GM23338 (cell line): ENCODE data around the gene THUMPD2. TPM values are rescaled to one million over a fixed set of nuclear protein-coding genes. Genes with fewer than 3 reads are reported as not detected.

Source experiments
- ATAC-seq: fragments of 200-7000 bp; cut with Tn5 transposase; 3 replicates; pipeline ENCODE4 v1.9.1; 2020
- DNase-seq: peaks from one replicate; pipeline ENCODE4 v3.0.0-alpha.2; 2015; ENCODE audit warnings: low spot score
- H2AFZ ChIP-seq: fragments of 200-600 bp; sonication (generic); 2 replicates; pipeline ENCODE4 v1.8.0; 2016; ENCODE audit warnings: antibody characterized with exemption, mild to moderate bottlenecking, moderate library complexity
- H3F3A ChIP-seq: fragments of 200-600 bp; sonication (generic); replicated peaks from 2 replicates; pipeline ENCODE4 v1.8.0; 2017; ENCODE audit warnings: antibody characterized with exemption, mixed run types, low read depth
- H3K27ac ChIP-seq: fragments of 200-600 bp; sonication (generic); 2 replicates; pipeline ENCODE4 v1.6.1; 2016; ENCODE audit warnings: low read depth
- H3K27me3 ChIP-seq: fragments of 200-600 bp; sonication (generic); 2 replicates; pipeline ENCODE4 v1.8.0; 2016; ENCODE audit warnings: mild to moderate bottlenecking, mixed run types, moderate library complexity; ENCODE audit not compliant: insufficient read depth
- H3K36me3 ChIP-seq: fragments of 200-600 bp; sonication (generic); 2 replicates; pipeline ENCODE4 v1.8.0; 2016; ENCODE audit warnings: mild to moderate bottlenecking; ENCODE audit not compliant: insufficient read depth
- H3K4me1 ChIP-seq: fragments of 200-600 bp; sonication (generic); 2 replicates; pipeline ENCODE4 v1.8.0; 2016; ENCODE audit warnings: mild to moderate bottlenecking, moderate library complexity; ENCODE audit not compliant: insufficient read depth
- H3K4me2 ChIP-seq: fragments of 200-600 bp; sonication (generic); 2 replicates; pipeline ENCODE4 v1.7.1; 2017; ENCODE audit warnings: mixed run types
- H3K4me3 ChIP-seq: fragments of 200-600 bp; sonication (generic); 2 replicates; pipeline ENCODE4 v1.6.1; 2016; ENCODE audit warnings: mixed run types
- H3K79me2 ChIP-seq: fragments of 200-600 bp; sonication (generic); replicated peaks from 2 replicates; pipeline ENCODE4 v1.8.0; 2017; ENCODE audit warnings: mild to moderate bottlenecking; ENCODE audit not compliant: insufficient read depth
- H3K9me2 ChIP-seq: fragments of 200-600 bp; sonication (generic); 2 replicates; pipeline ENCODE4 v1.8.0; 2017; ENCODE audit not compliant: insufficient read depth
- H4K20me1 ChIP-seq: fragments of 200-600 bp; sonication (generic); replicated peaks from 2 replicates; pipeline ENCODE4 v1.8.0; 2017; ENCODE audit warnings: mild to moderate bottlenecking; ENCODE audit not compliant: insufficient read depth
- H3K27ac Mint-ChIP-seq: 2 replicates; pipeline ENCODE4 v1.8.0; 2020; ENCODE audit warnings: inconsistent platforms, mild to moderate bottlenecking, moderate library complexity, mixed read lengths
- H3K27me3 Mint-ChIP-seq: 3 replicates; pipeline ENCODE4 v1.8.0; 2022; ENCODE audit warnings: low read depth, mild to moderate bottlenecking, moderate library complexity, mixed read lengths, inconsistent platforms; ENCODE audit not compliant: insufficient read depth, poor library complexity
- H3K36me3 Mint-ChIP-seq: 3 replicates; pipeline ENCODE4 v1.8.0; 2021; ENCODE audit warnings: low read depth, mild to moderate bottlenecking, inconsistent platforms, moderate library complexity, mixed read lengths
- H3K4me1 Mint-ChIP-seq: 3 replicates; pipeline ENCODE4 v1.8.0; 2020; ENCODE audit warnings: mild to moderate bottlenecking, inconsistent platforms, mixed read lengths
- H3K4me3 Mint-ChIP-seq: 3 replicates; pipeline ENCODE4 v1.8.0; 2021; ENCODE audit warnings: moderate library complexity, mild to moderate bottlenecking, inconsistent platforms, mixed read lengths
- H3K9me3 Mint-ChIP-seq: 3 replicates; pipeline ENCODE4 v1.8.0; 2020; ENCODE audit warnings: moderate library complexity, mild to moderate bottlenecking, inconsistent platforms, mixed read lengths
- CREB1 ChIP-seq: fragments of 250-450 bp; sonication (Bioruptor Pico); IDR thresholded peaks from 2 replicates; pipeline ENCODE4 v1.5.0; 2020; ENCODE audit warnings: low read depth, mild to moderate bottlenecking, moderate library complexity
- ETS1 ChIP-seq: IDR thresholded peaks from 2 replicates; pipeline ENCODE4 v1.6.1; 2016; ENCODE audit warnings: antibody characterized with exemption
- EZH2phosphoT487 ChIP-seq: fragments of 200-600 bp; sonication (generic); IDR thresholded peaks from one replicate; pipeline ENCODE4 v1.8.1; 2018; ENCODE audit warnings: antibody characterized with exemption; ENCODE audit not compliant: unreplicated experiment
- NANOG ChIP-seq: IDR thresholded peaks from 2 replicates; pipeline ENCODE4 v1.6.1; 2016; ENCODE audit warnings: antibody characterized with exemption, borderline replicate concordance
- POLR2AphosphoS5 ChIP-seq: IDR thresholded peaks from 2 replicates; pipeline ENCODE4 v1.6.1; 2016; ENCODE audit warnings: antibody characterized with exemption, low read depth
- REST ChIP-seq: IDR thresholded peaks from one replicate; pipeline ENCODE4 v1.6.1; 2018; ENCODE audit warnings: antibody characterized with exemption; ENCODE audit not compliant: unreplicated experiment
- STAT1 ChIP-seq: IDR thresholded peaks from one replicate; pipeline ENCODE4 v1.6.1; 2016; ENCODE audit warnings: antibody characterized with exemption; ENCODE audit not compliant: unreplicated experiment
- ZNF114 ChIP-seq: fragments of 250-450 bp; sonication (Bioruptor Pico); IDR thresholded peaks from 2 replicates; pipeline ENCODE4 v1.5.0; 2020; ENCODE audit warnings: mild to moderate bottlenecking, moderate library complexity
- ZNF331 ChIP-seq: fragments of 250-450 bp; sonication (Bioruptor Pico); IDR thresholded peaks from 2 replicates; pipeline ENCODE4 v1.5.0; 2020; ENCODE audit warnings: low read depth, mild to moderate bottlenecking, moderate library complexity
- ZNF462 ChIP-seq: fragments of 250-450 bp; sonication (Bioruptor Pico); IDR thresholded peaks from 2 replicates; pipeline ENCODE4 v1.5.0; 2020; ENCODE audit warnings: mild to moderate bottlenecking, moderate library complexity
- polyA plus RNA-seq: library from polyadenylated mRNA; unstranded; fragments of >200 nt; fragmentation: Nextera tagmentation; extraction: Ambion mirVana; gene quantifications from 2 replicates; pipeline ENCODE4 v1.2.1, GENCODE V29; 2016
- total RNA-seq: library from RNA; depleted of rRNA; stranded (reverse); fragments of >200 nt; shearing (Covaris generic); gene quantifications from 2 replicates; pipeline ENCODE4 v1.2.3, GENCODE V29; 2014

Gene THUMPD2
- total and polyA plus RNA-seq, 2 experiments from 2014 or later = 19.5 to 25.1 TPM

DNA sequence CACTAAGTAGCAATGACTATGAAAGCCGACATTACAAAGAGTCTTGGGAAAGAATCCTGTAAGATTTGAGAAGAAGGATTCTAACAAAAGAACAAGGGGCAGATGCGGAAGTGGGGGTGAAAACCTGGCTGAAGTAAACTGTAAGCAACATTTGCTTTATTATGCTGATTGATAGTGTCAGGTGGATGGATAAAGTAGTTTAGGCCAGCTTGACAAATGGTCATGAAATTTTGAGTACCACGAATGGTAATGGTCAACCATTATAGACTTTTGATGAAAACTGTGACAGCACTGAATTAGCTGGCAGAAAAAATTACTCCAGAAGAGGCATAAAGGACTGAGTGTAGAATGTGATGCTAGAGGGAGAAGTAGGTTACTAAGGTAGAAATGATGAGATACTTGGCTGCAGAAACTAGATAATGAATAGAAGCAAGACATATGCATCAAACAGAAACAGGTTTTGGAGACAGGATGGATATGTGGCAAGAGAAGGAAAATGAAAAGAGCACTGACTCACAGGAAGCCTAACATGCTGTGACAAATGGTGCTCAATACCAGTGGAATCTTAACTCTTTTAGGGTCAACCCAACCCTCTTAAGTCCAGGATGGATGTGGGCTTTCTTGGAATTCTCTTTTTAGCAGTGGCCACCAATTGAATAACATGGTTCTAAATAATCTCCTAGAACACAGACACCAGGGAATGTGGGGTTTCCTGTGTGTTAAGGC is 6.8 kb downstream of the THUMPD2 start:
- no peaks in the 10 kb centered on the region for H3F3A ChIP-seq
- Mint-ChIP-seq H3K9me3 (peaks cover 3% of the 10 kb centered on the region), H3K4me1 (peaks cover 24% of the 10 kb centered on the region), H3K4me3 (peak overlapping the region; percentile 2; the same call in 2 of the 3 replicates), H3K27ac (no peak overlapping the region), H3K27me3 (no peaks in the 10 kb centered on the region), H3K36me3 (peaks cover 39% of the 10 kb centered on the region)
- H3K4me2 ChIP-seq = peak overlapping the region; percentile 50
- peaks cover 80% of the 10 kb centered on the region for H3K79me2 ChIP-seq
- peaks cover 13% of the 10 kb centered on the region for H4K20me1 ChIP-seq
- peak overlapping the region; percentile 30 for H3K27ac ChIP-seq
- H3K27me3 ChIP-seq = no peaks in the 10 kb centered on the region
- H2AFZ ChIP-seq = no peak overlapping the region
- ATAC-seq = peak; percentile 31
- TF ChIP-seq NANOG = peak; percentile 41; the same call in 1 of the 2 replicates
- TF ChIP-seq STAT1 = no peak
- TF ChIP-seq ZNF114 (CRISPR knock-in tag) = no peak
- no peak for TF ChIP-seq ZNF331 (CRISPR knock-in tag)
- TF ChIP-seq EZH2phosphoT487 = no peak
- DNase-seq = peak; percentile 37
- peaks cover 17% of the 10 kb centered on the region; the same call in 1 of the 2 replicates for H3K36me3 ChIP-seq
- peak overlapping the region; percentile 22 for H3K4me3 ChIP-seq
- no peaks in the 10 kb centered on the region for H3K9me2 ChIP-seq
- H3K4me1 ChIP-seq = peaks cover 20% of the 10 kb centered on the region

GRCh38 chr2:39762448-39762847 is 16.6 kb downstream of the THUMPD2 start:
- no peak overlapping the region for H3K27ac ChIP-seq
- H3K4me3 Mint-ChIP-seq = no peak overlapping the region
- peaks cover 43% of the 10 kb centered on the region for H3K36me3 Mint-ChIP-seq
- H3K27ac Mint-ChIP-seq = no peak overlapping the region
- no peak overlapping the region for H3K4me3 ChIP-seq
- no peaks in the 10 kb centered on the region for H3K4me1 ChIP-seq
- H3K27me3 ChIP-seq = no peaks in the 10 kb centered on the region
- no peaks in the 10 kb centered on the region for H3K79me2 ChIP-seq
- H3K4me1 Mint-ChIP-seq = no peaks in the 10 kb centered on the region
- ATAC-seq (no peak), DNase-seq (no peak)
- no peak overlapping the region for H2AFZ ChIP-seq
- H3K4me2 ChIP-seq = no peak overlapping the region
- H3K9me3 Mint-ChIP-seq = no peaks in the 10 kb centered on the region
- no peaks in the 10 kb centered on the region for H3F3A ChIP-seq
- no peaks in the 10 kb centered on the region for H4K20me1 ChIP-seq
- H3K36me3 ChIP-seq = peaks cover 25% of the 10 kb centered on the region
- H3K9me2 ChIP-seq = no peaks in the 10 kb centered on the region
- H3K27me3 Mint-ChIP-seq = no peaks in the 10 kb centered on the region
- TF ChIP-seq CREB1 (CRISPR knock-in tag) (no peak), REST (no peak), NANOG (no peak), ZNF114 (CRISPR knock-in tag) (no peak), ZNF462 (no peak), ETS1 (no peak), EZH2phosphoT487 (no peak), POLR2AphosphoS5 (no peak), STAT1 (no peak)
